Measurements from ENCODE around the gene KCNIP4.

The KCNIP4 gene

GRCh38 chr4:21410372-21410771 is 538.2 kb downstream of the KCNIP4 start:
- no peak for DNase-seq (ENCODE audit: low read depth)
- TF ChIP-seq, protein P1, sequence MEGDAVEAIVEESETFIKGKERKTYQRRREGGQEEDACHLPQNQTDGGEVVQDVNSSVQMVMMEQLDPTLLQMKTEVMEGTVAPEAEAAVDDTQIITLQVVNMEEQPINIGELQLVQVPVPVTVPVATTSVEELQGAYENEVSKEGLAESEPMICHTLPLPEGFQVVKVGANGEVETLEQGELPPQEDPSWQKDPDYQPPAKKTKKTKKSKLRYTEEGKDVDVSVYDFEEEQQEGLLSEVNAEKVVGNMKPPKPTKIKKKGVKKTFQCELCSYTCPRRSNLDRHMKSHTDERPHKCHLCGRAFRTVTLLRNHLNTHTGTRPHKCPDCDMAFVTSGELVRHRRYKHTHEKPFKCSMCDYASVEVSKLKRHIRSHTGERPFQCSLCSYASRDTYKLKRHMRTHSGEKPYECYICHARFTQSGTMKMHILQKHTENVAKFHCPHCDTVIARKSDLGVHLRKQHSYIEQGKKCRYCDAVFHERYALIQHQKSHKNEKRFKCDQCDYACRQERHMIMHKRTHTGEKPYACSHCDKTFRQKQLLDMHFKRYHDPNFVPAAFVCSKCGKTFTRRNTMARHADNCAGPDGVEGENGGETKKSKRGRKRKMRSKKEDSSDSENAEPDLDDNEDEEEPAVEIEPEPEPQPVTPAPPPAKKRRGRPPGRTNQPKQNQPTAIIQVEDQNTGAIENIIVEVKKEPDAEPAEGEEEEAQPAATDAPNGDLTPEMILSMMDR (IDR thresholded peaks at IDR 0.05; ENCODE audit: insufficient read depth, low read depth, low read length, missing control alignments) = no peak
- no peak overlapping the region for H3K4me3 ChIP-seq (ENCODE audit: low read length)

- TF ChIP-seq, protein P1 (IDR thresholded peaks at IDR 0.05; ENCODE audit: insufficient read depth, low read depth, low read length, missing control alignments) = no peak
- DNase-seq (ENCODE audit: low read depth) = peak; percentile 4
- H3K4me3 ChIP-seq (ENCODE audit: low read length) = no peak overlapping the region
These were observed 560.9 kb downstream of the KCNIP4 start for GRCh38 chr4:21387683-21388082.

DNA sequence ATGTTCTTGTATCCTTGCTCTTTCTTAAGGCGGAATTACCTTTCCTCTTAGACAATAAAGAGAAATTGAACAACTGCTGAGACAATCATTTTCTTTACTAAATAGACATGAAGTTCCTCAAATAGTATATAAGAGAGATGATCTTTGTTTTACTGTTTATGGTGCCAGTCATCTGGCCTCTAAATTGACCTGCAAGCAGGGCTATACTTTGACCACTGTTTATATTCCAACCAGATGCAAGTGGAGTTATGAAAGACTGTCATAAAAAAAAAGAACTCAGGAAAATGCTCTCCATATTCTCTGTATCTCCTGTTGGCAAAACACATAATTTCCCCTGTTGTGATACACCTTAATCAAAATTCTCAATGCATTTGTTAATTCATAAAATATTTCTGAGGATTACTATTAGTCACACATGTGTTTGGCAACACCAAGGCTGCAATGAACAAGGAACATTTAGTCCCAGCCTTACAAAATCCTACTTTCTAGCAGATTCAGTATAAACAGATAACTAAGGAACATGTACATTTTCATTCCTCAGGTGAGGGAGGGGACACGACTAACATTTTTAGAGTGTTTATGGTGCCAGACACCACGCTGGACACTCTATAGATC is 562.3 kb downstream of the KCNIP4 start:
- no peak overlapping the region for H3K4me3 ChIP-seq (ENCODE audit: low read length)
- no peak for DNase-seq (ENCODE audit: low read depth)
- TF ChIP-seq, protein P1 (IDR thresholded peaks at IDR 0.05; ENCODE audit: insufficient read depth, low read depth, low read length, missing control alignments) = no peak

- no peak overlapping the region for H3K4me3 ChIP-seq (ENCODE audit: low read length)
- DNase-seq (ENCODE audit: low read depth) = no peak
- TF ChIP-seq, protein P1 (IDR thresholded peaks at IDR 0.05; ENCODE audit: insufficient read depth, low read depth, low read length, missing control alignments) = no peak
These were observed 562.9 kb downstream of the KCNIP4 start for GRCh38 chr4:21385706-21386105.

- no peak overlapping the region for H3K4me3 ChIP-seq (ENCODE audit: low read length)
- no peak for DNase-seq (ENCODE audit: low read depth)
- TF ChIP-seq, protein P1 (IDR thresholded peaks at IDR 0.05; ENCODE audit: insufficient read depth, low read depth, low read length, missing control alignments) = no peak
These were observed 564.0 kb downstream of the KCNIP4 start for GRCh38 chr4:21384609-21385008.

DNA sequence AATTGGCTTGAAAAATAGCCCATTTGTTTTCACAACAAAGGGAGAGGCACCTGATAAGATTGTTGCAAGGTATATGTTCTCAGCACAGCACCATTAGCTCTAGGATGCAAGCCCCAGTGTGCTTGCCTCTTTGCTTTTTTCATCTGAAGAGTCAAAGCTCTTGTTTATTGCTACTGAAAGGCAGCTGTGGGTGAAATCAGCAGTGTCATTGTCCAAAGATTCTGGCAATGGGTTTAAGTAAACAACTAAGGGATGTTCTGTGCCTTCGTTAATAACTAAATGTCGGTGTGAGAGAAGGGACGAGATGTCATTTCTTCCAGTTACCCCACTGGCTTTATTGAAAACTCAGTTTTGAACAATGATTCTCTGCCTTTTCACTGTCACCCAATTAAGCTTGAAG is 567.7 kb downstream of the KCNIP4 start:
- no peak overlapping the region for H3K4me3 ChIP-seq (ENCODE audit: low read length)
- TF ChIP-seq, protein P1 (IDR thresholded peaks at IDR 0.05; ENCODE audit: insufficient read depth, low read depth, low read length, missing control alignments) = no peak
- DNase-seq (ENCODE audit: low read depth) = no peak

DNA sequence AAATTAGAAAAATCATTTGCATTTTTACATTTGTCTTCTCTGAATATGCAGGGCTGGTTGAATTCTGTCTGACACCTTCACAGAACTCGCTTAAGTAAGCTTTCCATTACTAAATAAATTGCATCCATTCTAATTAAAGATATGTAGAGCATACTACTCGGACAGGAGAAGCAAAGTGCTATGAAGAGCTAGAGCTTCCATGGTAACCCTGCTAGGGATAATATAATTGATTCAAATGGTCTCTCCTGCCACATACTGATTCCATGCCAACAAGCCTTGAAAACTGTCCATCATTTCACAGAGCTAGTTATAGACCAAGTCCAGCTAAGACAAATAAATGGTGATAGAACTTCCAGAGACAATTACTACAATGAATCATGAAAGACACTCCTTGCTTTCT is 571.5 kb downstream of the KCNIP4 start:
- H3K4me3 ChIP-seq (ENCODE audit: low read length) = no peak overlapping the region
- TF ChIP-seq, protein P1 (IDR thresholded peaks at IDR 0.05; ENCODE audit: insufficient read depth, low read depth, low read length, missing control alignments) = no peak
- DNase-seq (ENCODE audit: low read depth) = no peak
